Inflammatory macrophage treated with lipopolysaccharide for 4 hours (primary cell): ENCODE data around the gene RCE1.

Experiments used
- DNase-seq: peaks from one replicate; pipeline ENCODE4 v3.0.0-alpha.2; 2020

RCE1 gene

GRCh38 chr11:66891851-66892660 is 48.8 kb downstream of the RCE1 start:
- DNase-seq, result peak; percentile 56

DNA sequence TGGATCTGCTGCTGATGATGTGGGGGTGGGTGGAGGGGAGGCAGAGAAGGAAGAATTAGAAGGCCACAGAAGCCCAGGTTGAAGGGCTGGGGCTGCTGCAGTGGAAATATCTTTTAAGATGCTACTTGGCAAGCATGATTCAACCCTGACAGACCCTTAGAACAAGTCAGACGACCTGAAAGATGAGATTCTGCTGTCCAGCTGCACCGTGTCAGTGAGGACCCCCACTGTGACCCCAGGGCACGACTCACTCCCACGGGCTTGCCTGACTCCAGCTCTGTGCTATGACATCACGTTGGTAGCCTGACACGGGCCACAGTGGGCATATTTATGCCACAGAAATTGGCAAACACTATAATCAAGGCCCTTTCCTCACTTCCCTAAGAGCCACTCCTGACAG is 49.7 kb downstream of the RCE1 start:
- DNase-seq, result peak; percentile 9

- no peak for DNase-seq
These were observed 50.9 kb downstream of the RCE1 start for GRCh38 chr11:66894141-66894540.
